EH (cell line): Measurements from ENCODE around the gene PSMD8.
"Not testable (repeated sequence)": the region's sequence is repeated elsewhere in the genome, so short reads cannot be mapped to it uniquely, and the experiment has no call there.

Experiments
- DNase-seq: peaks from one replicate; pipeline ENCODE4 v3.0.0-alpha.2; 2015; ENCODE audit warnings: low read depth

The PSMD8 gene

GRCh38 chr19:38411041-38411712 lies 36.8 kb downstream of the PSMD8 start:
- no peak for DNase-seq

- not testable (repeated sequence) for DNase-seq
Observed at GRCh38 chr19:38411898-38412297, 37.5 kb downstream of the PSMD8 start.

GRCh38 chr19:38412491-38412890 lies 38.1 kb downstream of the PSMD8 start:
- DNase-seq = no peak

GRCh38 chr19:38412961-38413360 lies 38.6 kb downstream of the PSMD8 start:
- no peak for DNase-seq

GRCh38 chr19:38413416-38413815 lies 39.0 kb downstream of the PSMD8 start:
- DNase-seq = no peak

- DNase-seq = no peak
Observed at GRCh38 chr19:38417146-38417543, 42.8 kb downstream of the PSMD8 start.

DNA sequence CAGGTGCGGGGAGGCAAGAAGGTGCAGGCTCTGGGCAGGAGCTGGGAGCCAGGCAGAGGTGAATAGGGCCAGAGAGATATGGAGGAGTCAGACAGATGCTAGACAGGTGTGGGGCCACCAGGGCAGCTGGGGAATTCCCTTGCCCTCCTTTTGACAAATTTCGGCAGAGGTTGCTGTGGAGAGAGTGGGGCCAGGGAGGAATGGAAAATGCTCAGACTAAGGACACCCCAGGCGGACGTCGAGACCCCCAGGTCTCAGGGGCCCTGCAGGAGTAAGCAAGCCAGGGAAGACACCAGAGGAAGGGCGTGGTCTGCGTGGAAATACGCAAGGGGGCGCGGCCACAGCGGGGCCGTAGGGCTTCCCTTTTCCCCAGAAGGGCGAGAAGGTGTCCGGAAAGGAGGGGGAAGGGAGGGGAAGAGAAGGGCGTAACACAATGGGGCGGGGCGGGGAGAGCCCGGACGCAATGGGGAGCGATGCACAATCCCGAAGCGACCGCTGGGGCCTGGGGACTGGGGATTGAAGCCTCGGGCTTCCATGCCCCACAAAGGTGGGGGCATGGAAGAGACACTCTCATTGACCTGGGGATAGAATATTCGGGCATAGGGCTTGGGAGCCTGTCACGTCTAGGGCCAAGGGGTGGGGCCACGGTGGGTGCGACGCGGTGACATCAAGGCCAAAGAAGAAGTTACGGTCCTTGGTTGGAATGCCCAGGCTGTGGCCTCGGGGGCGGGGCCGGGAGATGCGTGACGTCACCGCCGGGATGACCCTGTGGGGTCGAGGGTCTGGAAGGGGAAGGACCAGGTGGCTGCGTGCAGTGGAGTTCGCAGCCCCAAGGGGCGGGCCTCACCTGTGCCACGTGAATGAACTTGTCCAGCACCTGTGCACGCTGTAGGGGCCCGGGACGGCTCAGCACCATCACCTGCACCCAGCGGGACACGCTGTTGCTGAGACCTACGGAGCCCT lies 43.5 kb downstream of the PSMD8 start:
- peak; percentile 24 for DNase-seq

- no peak for DNase-seq
Observed at GRCh38 chr19:38420935-38421334, 46.6 kb downstream of the PSMD8 start.

DNA sequence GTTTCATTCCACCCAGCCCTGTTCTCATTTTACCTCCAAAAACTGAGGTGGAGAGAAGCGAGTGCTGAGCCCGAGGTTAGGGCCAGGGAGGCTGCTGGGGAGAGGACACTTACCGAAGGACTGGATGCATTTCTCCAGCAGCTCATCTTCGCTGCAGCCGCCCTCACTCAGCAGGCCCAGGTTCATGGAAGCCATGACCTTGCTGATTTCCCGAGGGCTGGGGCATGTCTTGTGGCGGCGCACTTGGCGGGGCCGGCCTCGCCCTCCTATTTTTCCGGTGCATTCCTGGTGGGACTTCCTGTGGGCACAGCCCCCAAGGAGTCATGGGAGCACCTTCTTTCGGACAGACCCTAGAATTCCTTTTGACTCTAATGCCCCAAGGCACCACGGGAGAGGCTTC lies 47.5 kb downstream of the PSMD8 start:
- DNase-seq = no peak

- no peak for DNase-seq
Observed at GRCh38 chr19:38422438-38422837, 48.1 kb downstream of the PSMD8 start.

- DNase-seq = no peak
Observed at GRCh38 chr19:38424272-38424671, 49.9 kb downstream of the PSMD8 start.

GRCh38 chr19:38425222-38425809 lies 50.9 kb downstream of the PSMD8 start:
- DNase-seq = no peak

- DNase-seq = no peak
Observed at GRCh38 chr19:38425810-38426466, 51.6 kb downstream of the PSMD8 start, which contains the start of gene RASGRP4. Gene RASGRP4 (minus strand): TSS chr19:38426219. CDS start chr19:38426091, 128 bp downstream.

- not testable (repeated sequence) for DNase-seq
Observed at GRCh38 chr19:38427035-38427677, 52.8 kb downstream of the PSMD8 start.

- peak; percentile 14 for DNase-seq
Observed at GRCh38 chr19:38429055-38429810, 54.9 kb downstream of the PSMD8 start.

- DNase-seq = no peak
Observed at GRCh38 chr19:38429811-38430156, 55.4 kb downstream of the PSMD8 start.

DNA sequence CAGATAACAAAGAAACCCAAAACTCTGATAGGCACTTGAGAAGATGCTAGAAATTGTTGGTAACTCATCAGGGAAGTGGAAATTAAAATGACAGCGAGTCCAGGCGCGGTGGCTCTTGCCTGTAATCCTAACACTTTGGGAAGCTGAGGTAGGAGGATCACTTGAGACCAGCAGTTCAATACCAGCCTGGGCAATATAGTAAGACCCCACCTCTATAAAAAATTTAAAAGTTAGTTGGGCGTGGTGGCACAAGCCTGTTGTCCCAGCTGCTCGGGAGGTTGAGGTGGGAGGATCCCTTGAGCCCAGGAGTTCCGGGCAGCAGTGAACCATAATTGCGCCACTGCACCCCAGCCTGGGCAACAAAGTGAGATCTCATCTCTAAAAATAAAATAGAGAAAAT lies 56.6 kb downstream of the PSMD8 start:
- no peak for DNase-seq

GRCh38 chr19:38433268-38433733 lies 58.9 kb downstream of the PSMD8 start, which contains the start of gene RYR1:
Gene RYR1 (plus strand): TSS chr19:38433691. CDS start chr19:38433830, 139 bp downstream.
- peak; percentile 52 for DNase-seq
